K562 (cell line): ENCODE measurements around the gene PWP2. TPM values are rescaled to one million over a fixed set of nuclear protein-coding genes. Genes with fewer than 3 reads are reported as not detected.

ENCODE experiments used
- ATAC-seq: fragments of 200-7000 bp; cut with Tn5 transposase; 3 replicates; pipeline ENCODE4 v1.9.1; 2020; ENCODE audit warnings: moderate library complexity
- BruUV-seq: library from RNA; stranded (reverse); fragments of 400-500 nt; replicated peaks from 2 replicates; lab custom pipeline; 2021; lab: Mats Ljungman, UMichigan
- CTCF ChIA-PET: fragments of 300-600 bp; formaldehyde crosslinking; extraction: SDS; loops from one replicate; lab custom pipeline; 2021; ENCODE audit warnings: low intra/inter-chr PET ratio; lab: Yijun Ruan, JAX
- POLR2A ChIA-PET: fragments of 300-600, 350-650 bp; sonication (Branson Sonifier 250); formaldehyde crosslinking; extraction: SDS; loops from one replicate; lab custom pipeline; 2021; ENCODE audit warnings: antibody characterized with exemption, inconsistent platforms; lab: Yijun Ruan, JAX
- DNase-seq, 4 experiments: peaks; one replicate each; pipeline versions ENCODE4 v3.0.0 to v3.0.0-alpha.2; 2011 to 2018; ENCODE audit warnings: low spot score in 3 of 4, mixed read lengths in 3 of 4; ENCODE audit errors: extremely low read depth in 1 of 4
- FAIRE-seq: peaks from 2 replicates; lab custom pipeline; 2011; peaks lifted over from hg19 to GRCh38; lab: Jason Lieb, UNC
- H2AFZ ChIP-seq: 2 replicates; pipeline ENCODE4 v1.6.0; 2011; ENCODE audit warnings: low read depth, low read length, control low read depth, inconsistent platforms
- H3K27ac ChIP-seq: fragments of 200-600 bp; 3 replicates; pipeline ENCODE4 v1.8.0; 2011; ENCODE audit warnings: low read depth, mild to moderate bottlenecking, control low read depth, inconsistent platforms, low read length, moderate library complexity, mixed read lengths; ENCODE audit errors: extremely low read depth
- H3K27me3 ChIP-seq, 2 experiments: fragments of 300-600 bp in 1 of 2; 2 replicates in 1 of 2; 3 replicates in 1 of 2; pipeline versions ENCODE4 v1.6.0 to v1.8.0; 2011; ENCODE audit warnings: inconsistent platforms in 2 of 2, low read length in 2 of 2, mild to moderate bottlenecking in 1 of 2, mixed read lengths in 1 of 2, moderate library complexity in 1 of 2; ENCODE audit not compliant: control insufficient read depth in 2 of 2, insufficient read depth in 2 of 2
- H3K36me3 ChIP-seq: fragments of 300-600 bp; 3 replicates; pipeline ENCODE4 v1.8.0; 2011; ENCODE audit warnings: mild to moderate bottlenecking, low read length, inconsistent platforms; ENCODE audit not compliant: control insufficient read depth, insufficient read depth
- H3K4me1 ChIP-seq, 2 experiments: fragments of 200-600 bp in 1 of 2; replicated peaks in 1 of 2; 2 replicates in 1 of 2; 3 replicates in 1 of 2; pipeline versions ENCODE4 v1.5.1 to v1.8.0; 2011; ENCODE audit warnings: inconsistent platforms in 2 of 2, low read length in 2 of 2, mild to moderate bottlenecking in 1 of 2, mixed read lengths in 1 of 2, moderate library complexity in 1 of 2; ENCODE audit not compliant: control insufficient read depth in 2 of 2, insufficient read depth in 2 of 2
- H3K4me2 ChIP-seq: 2 replicates; pipeline ENCODE4 v1.6.1; 2011; ENCODE audit warnings: low read length, control low read depth, inconsistent platforms, mixed read lengths; ENCODE audit not compliant: insufficient read depth
- H3K4me3 ChIP-seq: fragments of 200-600 bp; sonication (generic), shearing (Covaris generic); 2 replicates; pipeline ENCODE4 v1.5.1; 2016; ENCODE audit warnings: control low read depth, inconsistent platforms
- H3K79me2 ChIP-seq: fragments of 200-600 bp; 3 replicates; pipeline ENCODE4 v1.8.0; 2011; ENCODE audit warnings: low read length, inconsistent platforms; ENCODE audit not compliant: control insufficient read depth, insufficient read depth
- H3K9ac ChIP-seq, 2 experiments: 2 replicates each; pipeline versions ENCODE4 v1.6.0 to v1.6.1; 2011; ENCODE audit warnings: low read depth in 2 of 2, low read length in 2 of 2, control low read depth in 1 of 2, inconsistent platforms in 1 of 2, mild to moderate bottlenecking in 1 of 2, mixed read lengths in 1 of 2; ENCODE audit not compliant: insufficient read depth in 1 of 2
- H3K9me1 ChIP-seq: one replicate; pipeline ENCODE4 v1.6.0; 2011; ENCODE audit warnings: inconsistent platforms, mild to moderate bottlenecking, low read length, moderate library complexity; ENCODE audit not compliant: control insufficient read depth, insufficient read depth
- H3K9me3 ChIP-seq: replicated peaks from 2 replicates; pipeline ENCODE4 v1.5.1; 2011; ENCODE audit warnings: low read depth, low read length, inconsistent platforms; ENCODE audit not compliant: control insufficient read depth, insufficient read depth
- H4K20me1 ChIP-seq: replicated peaks from 2 replicates; pipeline ENCODE4 v1.6.1; 2011; ENCODE audit warnings: low read length, inconsistent platforms, mixed read lengths; ENCODE audit not compliant: control insufficient read depth, insufficient read depth
- ARNT ChIP-seq, 2 experiments: fragments of 450-650 bp; IDR thresholded peaks; 2 replicates each; pipeline ENCODE4 v1.6.1; 2016; ENCODE audit warnings: mild to moderate bottlenecking in 1 of 2
- CAMTA2 ChIP-seq: fragments of 250-450 bp; sonication (Bioruptor Pico); conservative IDR thresholded peaks from 2 replicates; pipeline ENCODE4 v1.5.1; 2022
- MAFG ChIP-seq: fragments of 450-650 bp; conservative IDR thresholded peaks from 2 replicates; pipeline ENCODE4 v1.6.1; 2016; ENCODE audit warnings: missing genetic modification characterization, missing compliant biosample characterization
- MTA2 ChIP-seq: fragments of 450-650 bp; IDR thresholded peaks from 2 replicates; pipeline ENCODE4 v1.6.1; 2016; ENCODE audit warnings: low read depth
- MXI1 ChIP-seq: IDR thresholded peaks from 2 replicates; pipeline ENCODE4 v1.6.1; 2011; ENCODE audit warnings: low read depth, mild to moderate bottlenecking, improper control_type of control experiment, low read length
- RBM39 ChIP-seq: fragments of 200-400 bp; formaldehyde crosslinking; optimal IDR thresholded peaks from 2 replicates; pipeline ENCODE3; 2018; ENCODE audit warnings: low read depth, low read length
- SRSF7 ChIP-seq: fragments of 200-400 bp; formaldehyde crosslinking; optimal IDR thresholded peaks from 2 replicates; pipeline ENCODE3; 2017; ENCODE audit warnings: mild to moderate bottlenecking, low read depth, low read length
- ZNF24 ChIP-seq: fragments of 450-650 bp; IDR thresholded peaks from 2 replicates; pipeline ENCODE4 v1.6.1; 2016
- ZNF316 ChIP-seq: fragments of 450-650 bp; IDR thresholded peaks from 2 replicates; pipeline ENCODE4 v1.6.1; 2016
- WGBS: fragments of 100-300 bp; shearing (Covaris generic); methylation state at CpG from one replicate; pipeline ENCODE4 v1.1.6; 2016; ENCODE audit warnings: low coverage, mixed read lengths; ENCODE audit not compliant: insufficient coverage; ENCODE audit errors: missing lambda C conversion rate; 5-methylcytosine and 5-hydroxymethylcytosine counted together
- in situ Hi-C: fragments of 300-500 bp; cut with MboI; formaldehyde crosslinking; loops from 4 replicates; pipeline ENCODE4 v1.15.0; 2018; ENCODE audit warnings: inconsistent platforms, mixed read lengths
- intact Hi-C: fragments of 100-400 bp; cut with micrococcal nuclease; formaldehyde crosslinking; loops from 2 replicates; pipeline ENCODE4 v1.14.2; 2022
- polyA plus RNA-seq, 8 experiments: library from polyadenylated mRNA; depleted of rRNA in 4 of 8; stranded (reverse) in 5 of 8; unstranded in 3 of 8; fragments of >200 nt; fragmentation: Nextera tagmentation in 2 of 8; fragmentation: Illumina TruSeq in 1 of 8; extraction: Ambion mirVana in 2 of 8; extraction: Trizol in 1 of 8; gene quantifications; 2 replicates each; pipeline versions ENCODE4 v1.2.1 to v1.2.3, GENCODE V29; 2011 to 2014; ENCODE audit warnings: inconsistent platforms in 1 of 8, missing spikeins in 1 of 8
- total RNA-seq, 7 experiments: library from RNA; depleted of rRNA in 6 of 7; stranded (reverse); fragments of >200 nt in 6 of 7; fragmentation: Illumina TruSeq in 2 of 7; extraction: Trizol in 2 of 7; gene quantifications; 2 replicates each; pipeline versions ENCODE4 v1.2.1 to v1.2.3, GENCODE V29; 2011 to 2021; ENCODE audit warnings: low replicate concordance in 1 of 7
- TF ChIP-seq, protein P1 (sequence below): sonication (generic); formaldehyde crosslinking; IDR thresholded peaks from 2 replicates; pipeline ENCODE4 v1.8.0; 2022; ENCODE audit warnings: mild to moderate bottlenecking, missing genetic modification reagents
- TF ChIP-seq, protein P2 (sequence below), 2 experiments: IDR thresholded peaks in 1 of 2; conservative IDR thresholded peaks in 1 of 2; 2 replicates each; pipeline ENCODE4 v1.6.1; 2016; ENCODE audit warnings: low read depth in 2 of 2, mild to moderate bottlenecking in 1 of 2, missing compliant biosample characterization in 1 of 2, missing genetic modification characterization in 1 of 2, moderate library complexity in 1 of 2
- TF ChIP-seq, protein P3 (sequence below): fragments of 250-450 bp; sonication (Bioruptor Pico); IDR thresholded peaks from 2 replicates; pipeline ENCODE4 v1.5.0; 2020; ENCODE audit warnings: mild to moderate bottlenecking, borderline replicate concordance

Gene PWP2
- total and polyA plus RNA-seq, 9 of the 15 experiments (the other 6 are each of a cell fraction or from before 2014, with no cell fraction given), result 0.72 to 57.6 (median 31.1) TPM

DNA sequence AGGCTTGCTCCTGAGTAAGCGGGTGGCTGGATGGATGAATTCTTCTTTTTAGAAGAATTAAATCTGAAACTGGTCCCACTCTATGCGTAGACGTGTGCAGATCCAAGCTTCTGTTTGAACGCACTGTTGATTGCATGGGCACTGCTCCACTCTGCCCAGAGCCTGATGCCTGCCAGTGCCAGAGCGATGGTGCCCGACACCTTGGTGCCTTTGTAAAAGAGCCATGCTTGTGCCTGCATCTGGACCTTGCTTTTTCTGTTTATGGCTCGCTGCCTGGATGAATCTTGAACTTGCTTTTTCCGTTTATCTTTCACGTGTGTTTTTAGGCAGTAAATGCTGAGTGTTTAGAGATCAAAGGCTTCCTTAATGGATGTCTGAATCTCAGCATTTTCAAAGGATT lies 15.0 kb upstream of the PWP2 start:
- no peaks in the 10 kb centered on the region for H4K20me1 ChIP-seq
- H3K36me3 ChIP-seq, result peaks cover 66% of the 10 kb centered on the region; the same call in 2 of the 3 replicates
- CTCF ChIA-PET, result interaction anchor here (0.6 kb wide), 1 partner anchor 16 kb away, joined by 3 read pairs; no protein-coding TSS in a partner anchor
- no peaks in the 10 kb centered on the region for H3K79me2 ChIP-seq
- H3K9ac ChIP-seq, result no peak overlapping the region
- in situ Hi-C loops, result no loop called here
- 91% methylated on average over 9 of the region's 9 CpGs for WGBS
- no peak overlapping the region for H3K4me3 ChIP-seq
- H3K9me3 ChIP-seq, result no peaks in the 10 kb centered on the region
- H3K4me2 ChIP-seq, result no peak overlapping the region
- intact Hi-C loops, result no loop called here
- DNase-seq (no peak), FAIRE-seq (no peak), ATAC-seq (no peak)
- H2AFZ ChIP-seq, result no peak overlapping the region
- no TSS peak for BruUV-seq
- no peaks in the 10 kb centered on the region for H3K4me1 ChIP-seq
- no peaks in the 10 kb centered on the region for H3K27me3 ChIP-seq
- POLR2A ChIA-PET, result interaction anchor here (0.9 to 1.7 kb wide), 5 partner anchors 14 to 70 kb away, joined by 3 to 7 read pairs (median 3); no protein-coding TSS in a partner anchor
- TF ChIP-seq RBM39 (no peak), ZNF24 (no peak), MXI1 (no peak), MAFG (tag) (no peak), SRSF7 (no peak), ARNT (IDR thresholded peaks at IDR 0.05) (no peak), CAMTA2 (no peak), MTA2 (no peak), ZNF316 (no peak)
- TF ChIP-seq, protein P1, sequence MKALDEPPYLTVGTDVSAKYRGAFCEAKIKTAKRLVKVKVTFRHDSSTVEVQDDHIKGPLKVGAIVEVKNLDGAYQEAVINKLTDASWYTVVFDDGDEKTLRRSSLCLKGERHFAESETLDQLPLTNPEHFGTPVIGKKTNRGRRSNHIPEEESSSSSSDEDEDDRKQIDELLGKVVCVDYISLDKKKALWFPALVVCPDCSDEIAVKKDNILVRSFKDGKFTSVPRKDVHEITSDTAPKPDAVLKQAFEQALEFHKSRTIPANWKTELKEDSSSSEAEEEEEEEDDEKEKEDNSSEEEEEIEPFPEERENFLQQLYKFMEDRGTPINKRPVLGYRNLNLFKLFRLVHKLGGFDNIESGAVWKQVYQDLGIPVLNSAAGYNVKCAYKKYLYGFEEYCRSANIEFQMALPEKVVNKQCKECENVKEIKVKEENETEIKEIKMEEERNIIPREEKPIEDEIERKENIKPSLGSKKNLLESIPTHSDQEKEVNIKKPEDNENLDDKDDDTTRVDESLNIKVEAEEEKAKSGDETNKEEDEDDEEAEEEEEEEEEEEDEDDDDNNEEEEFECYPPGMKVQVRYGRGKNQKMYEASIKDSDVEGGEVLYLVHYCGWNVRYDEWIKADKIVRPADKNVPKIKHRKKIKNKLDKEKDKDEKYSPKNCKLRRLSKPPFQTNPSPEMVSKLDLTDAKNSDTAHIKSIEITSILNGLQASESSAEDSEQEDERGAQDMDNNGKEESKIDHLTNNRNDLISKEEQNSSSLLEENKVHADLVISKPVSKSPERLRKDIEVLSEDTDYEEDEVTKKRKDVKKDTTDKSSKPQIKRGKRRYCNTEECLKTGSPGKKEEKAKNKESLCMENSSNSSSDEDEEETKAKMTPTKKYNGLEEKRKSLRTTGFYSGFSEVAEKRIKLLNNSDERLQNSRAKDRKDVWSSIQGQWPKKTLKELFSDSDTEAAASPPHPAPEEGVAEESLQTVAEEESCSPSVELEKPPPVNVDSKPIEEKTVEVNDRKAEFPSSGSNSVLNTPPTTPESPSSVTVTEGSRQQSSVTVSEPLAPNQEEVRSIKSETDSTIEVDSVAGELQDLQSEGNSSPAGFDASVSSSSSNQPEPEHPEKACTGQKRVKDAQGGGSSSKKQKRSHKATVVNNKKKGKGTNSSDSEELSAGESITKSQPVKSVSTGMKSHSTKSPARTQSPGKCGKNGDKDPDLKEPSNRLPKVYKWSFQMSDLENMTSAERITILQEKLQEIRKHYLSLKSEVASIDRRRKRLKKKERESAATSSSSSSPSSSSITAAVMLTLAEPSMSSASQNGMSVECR, result no peak
- TF ChIP-seq, protein P2, sequence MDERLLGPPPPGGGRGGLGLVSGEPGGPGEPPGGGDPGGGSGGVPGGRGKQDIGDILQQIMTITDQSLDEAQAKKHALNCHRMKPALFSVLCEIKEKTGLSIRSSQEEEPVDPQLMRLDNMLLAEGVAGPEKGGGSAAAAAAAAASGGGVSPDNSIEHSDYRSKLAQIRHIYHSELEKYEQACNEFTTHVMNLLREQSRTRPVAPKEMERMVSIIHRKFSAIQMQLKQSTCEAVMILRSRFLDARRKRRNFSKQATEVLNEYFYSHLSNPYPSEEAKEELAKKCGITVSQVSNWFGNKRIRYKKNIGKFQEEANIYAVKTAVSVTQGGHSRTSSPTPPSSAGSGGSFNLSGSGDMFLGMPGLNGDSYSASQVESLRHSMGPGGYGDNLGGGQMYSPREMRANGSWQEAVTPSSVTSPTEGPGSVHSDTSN (CRISPR knock-in tag; IDR thresholded peaks at IDR 0.05; ENCODE audit: low read depth), result no peak
- TF ChIP-seq, protein P2 (tag; conservative IDR thresholded peaks at IDR 0.05; ENCODE audit: low read depth), result no peak
- TF ChIP-seq, protein P3, sequence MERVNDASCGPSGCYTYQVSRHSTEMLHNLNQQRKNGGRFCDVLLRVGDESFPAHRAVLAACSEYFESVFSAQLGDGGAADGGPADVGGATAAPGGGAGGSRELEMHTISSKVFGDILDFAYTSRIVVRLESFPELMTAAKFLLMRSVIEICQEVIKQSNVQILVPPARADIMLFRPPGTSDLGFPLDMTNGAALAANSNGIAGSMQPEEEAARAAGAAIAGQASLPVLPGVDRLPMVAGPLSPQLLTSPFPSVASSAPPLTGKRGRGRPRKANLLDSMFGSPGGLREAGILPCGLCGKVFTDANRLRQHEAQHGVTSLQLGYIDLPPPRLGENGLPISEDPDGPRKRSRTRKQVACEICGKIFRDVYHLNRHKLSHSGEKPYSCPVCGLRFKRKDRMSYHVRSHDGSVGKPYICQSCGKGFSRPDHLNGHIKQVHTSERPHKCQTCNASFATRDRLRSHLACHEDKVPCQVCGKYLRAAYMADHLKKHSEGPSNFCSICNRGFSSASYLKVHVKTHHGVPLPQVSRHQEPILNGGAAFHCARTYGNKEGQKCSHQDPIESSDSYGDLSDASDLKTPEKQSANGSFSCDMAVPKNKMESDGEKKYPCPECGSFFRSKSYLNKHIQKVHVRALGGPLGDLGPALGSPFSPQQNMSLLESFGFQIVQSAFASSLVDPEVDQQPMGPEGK (CRISPR knock-in tag), result no peak
- no peak overlapping the region for H3K27ac ChIP-seq
- H3K9me1 ChIP-seq, result no peaks in the 10 kb centered on the region
